ENCODE data around the gene GPR155. TPM values are rescaled to one million over a fixed set of nuclear protein-coding genes. Genes with fewer than 3 reads are reported as not detected.

GPR155 gene
- total RNA-seq, 4 donors from 2014 or later, result 18.0 to 45.9 (median 32.2) TPM

DNA sequence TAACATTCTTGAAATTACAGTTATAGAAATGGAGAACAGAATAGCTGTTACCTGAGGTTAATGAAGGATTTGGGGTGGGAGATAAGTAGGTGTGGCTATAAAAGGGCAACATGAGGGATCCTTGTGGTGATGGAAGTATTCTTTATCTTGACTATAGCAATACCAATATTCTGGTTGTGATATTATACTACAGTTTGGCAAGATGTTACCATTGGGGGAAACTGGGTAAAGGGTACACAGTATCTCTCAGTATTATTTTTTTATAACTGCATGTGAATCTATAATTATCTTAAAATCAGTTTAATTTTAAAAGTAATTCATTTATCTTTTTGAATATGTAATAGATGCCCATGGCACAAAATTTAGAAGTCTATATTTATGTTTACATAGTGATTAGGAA lies 83.2 kb downstream of the GPR155 start:
- ATAC-seq, result no peak
- no peaks in the 10 kb centered on the region for H3K9me3 ChIP-seq
- TF ChIP-seq EP300 (IDR thresholded peaks at IDR 0.05) (no peak), POLR2AphosphoS5 (IDR thresholded peaks at IDR 0.05) (no peak), POLR2A (IDR thresholded peaks at IDR 0.05) (no peak), CTCF (IDR thresholded peaks at IDR 0.05) (no peak)

DNA sequence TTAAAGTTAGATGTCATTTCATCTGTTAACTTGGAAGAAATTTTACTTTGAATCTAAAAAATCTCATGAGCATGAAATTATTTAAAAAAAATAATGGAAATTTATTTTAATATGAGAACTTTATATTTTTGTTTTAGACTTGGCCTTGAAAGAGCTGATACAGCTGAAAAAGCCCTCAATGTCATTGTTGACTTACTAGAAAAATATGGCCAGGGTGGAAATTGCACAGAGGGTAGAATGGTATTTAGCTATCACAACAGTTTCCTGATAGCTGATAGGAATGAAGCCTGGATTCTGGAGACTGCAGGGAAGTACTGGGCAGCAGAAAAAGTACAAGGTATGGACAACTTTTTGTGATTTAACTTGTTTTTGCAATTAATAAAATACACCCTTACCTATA lies 86.0 kb downstream of the GPR155 start:
- H3K4me3 ChIP-seq, result no peak overlapping the region
- no peak for TF ChIP-seq EP300 (IDR thresholded peaks at IDR 0.05)
- no peak for TF ChIP-seq POLR2A (IDR thresholded peaks at IDR 0.05)
- no peak for TF ChIP-seq POLR2AphosphoS5 (IDR thresholded peaks at IDR 0.05)
- TF ChIP-seq CTCF (IDR thresholded peaks at IDR 0.05), result no peak
- ATAC-seq, result no peak
- H3K9me3 ChIP-seq, result no peaks in the 10 kb centered on the region
- peaks cover 0 to 34% of the 10 kb centered on the region in 2 donors for H3K36me3 ChIP-seq
- no peaks in the 10 kb centered on the region for H3K27me3 ChIP-seq
- H3K4me1 ChIP-seq, result peaks cover 0 to 11% (median 6%) of the 10 kb centered on the region in 3 donors
- no peak overlapping the region for H3K27ac ChIP-seq

More for the DNA sequence above, 83.2 kb downstream of the GPR155 start:
- Histone ChIP-seq H3K4me3 (no peak overlapping the region), H3K27me3 (no peaks in the 10 kb centered on the region), H3K36me3 (peaks cover 0 to 34% of the 10 kb centered on the region in 2 donors), H3K27ac (no peak overlapping the region), H3K4me1 (no peaks in the 10 kb centered on the region)

DNA sequence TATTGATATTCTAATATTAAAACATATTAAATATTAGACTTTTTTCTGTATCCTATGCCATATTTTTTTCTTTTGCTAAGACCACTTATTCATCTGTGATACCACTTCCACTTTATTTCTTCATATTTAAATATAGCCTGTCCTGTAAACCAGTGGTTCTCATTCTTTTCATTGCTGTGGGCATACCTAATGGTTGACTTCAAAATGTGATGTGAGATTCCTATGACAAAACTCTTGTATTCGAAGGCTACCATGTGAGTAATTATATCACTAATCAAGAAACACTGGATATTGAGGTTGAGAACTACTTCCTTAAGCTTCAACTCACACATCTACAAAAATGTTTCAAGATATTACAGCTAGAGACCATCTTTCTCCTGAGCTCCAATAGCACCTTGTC lies 87.7 kb downstream of the GPR155 start:
- Histone ChIP-seq H3K27ac (no peak overlapping the region), H3K4me1 (peaks cover 5 to 17% (median 9%) of the 10 kb centered on the region in 3 donors), H3K36me3 (peaks cover 0 to 33% of the 10 kb centered on the region in 2 donors), H3K9me3 (no peaks in the 10 kb centered on the region), H3K4me3 (no peak overlapping the region), H3K27me3 (no peaks in the 10 kb centered on the region)
- ATAC-seq, result no peak
- no peak for TF ChIP-seq EP300 (IDR thresholded peaks at IDR 0.05)
- no peak for TF ChIP-seq POLR2A (IDR thresholded peaks at IDR 0.05)
- no peak for TF ChIP-seq POLR2AphosphoS5 (IDR thresholded peaks at IDR 0.05)
- no peak for TF ChIP-seq CTCF (IDR thresholded peaks at IDR 0.05)
- 92 to 100% methylated on average over 1 of the region's 1 CpG for WGBS, 2 donors (ENCODE audit: low coverage in 1 of 2)

DNA sequence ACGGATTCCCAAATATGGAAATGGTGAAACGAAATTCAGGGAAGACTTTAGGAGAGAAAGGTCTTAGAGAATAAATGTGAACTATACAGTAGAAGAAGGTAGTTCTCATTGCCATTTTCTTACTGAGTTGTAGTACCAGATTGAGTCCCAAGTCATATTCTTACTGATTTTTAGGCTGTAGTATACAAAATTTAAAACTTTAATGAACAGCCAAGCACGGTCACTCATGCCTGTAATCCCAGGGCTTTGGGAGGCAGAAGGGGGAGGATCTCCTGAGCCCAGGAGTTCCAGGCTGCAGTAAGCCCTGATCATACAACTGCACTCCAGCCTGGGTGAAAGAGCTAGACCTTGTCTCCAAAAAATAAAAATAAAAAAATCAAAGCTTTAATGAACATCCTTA lies 89.1 kb downstream of the GPR155 start:
- H3K9me3 ChIP-seq, result no peaks in the 10 kb centered on the region
- no peak overlapping the region for H3K4me3 ChIP-seq
- 68 to 81% methylated on average over 2 to 3 of the region's 3 CpGs for WGBS, 2 donors (ENCODE audit: low coverage in 1 of 2)
- peaks cover 10 to 31% (median 13%) of the 10 kb centered on the region in 3 donors for H3K4me1 ChIP-seq
- TF ChIP-seq CTCF (IDR thresholded peaks at IDR 0.05) (no peak), POLR2A (IDR thresholded peaks at IDR 0.05) (no peak), POLR2AphosphoS5 (IDR thresholded peaks at IDR 0.05) (no peak), EP300 (IDR thresholded peaks at IDR 0.05) (no peak)
- H3K27me3 ChIP-seq, result no peaks in the 10 kb centered on the region
- no peak for ATAC-seq
- H3K36me3 ChIP-seq, result peaks cover 0 to 28% of the 10 kb centered on the region in 2 donors
- no peak overlapping the region for H3K27ac ChIP-seq

DNA sequence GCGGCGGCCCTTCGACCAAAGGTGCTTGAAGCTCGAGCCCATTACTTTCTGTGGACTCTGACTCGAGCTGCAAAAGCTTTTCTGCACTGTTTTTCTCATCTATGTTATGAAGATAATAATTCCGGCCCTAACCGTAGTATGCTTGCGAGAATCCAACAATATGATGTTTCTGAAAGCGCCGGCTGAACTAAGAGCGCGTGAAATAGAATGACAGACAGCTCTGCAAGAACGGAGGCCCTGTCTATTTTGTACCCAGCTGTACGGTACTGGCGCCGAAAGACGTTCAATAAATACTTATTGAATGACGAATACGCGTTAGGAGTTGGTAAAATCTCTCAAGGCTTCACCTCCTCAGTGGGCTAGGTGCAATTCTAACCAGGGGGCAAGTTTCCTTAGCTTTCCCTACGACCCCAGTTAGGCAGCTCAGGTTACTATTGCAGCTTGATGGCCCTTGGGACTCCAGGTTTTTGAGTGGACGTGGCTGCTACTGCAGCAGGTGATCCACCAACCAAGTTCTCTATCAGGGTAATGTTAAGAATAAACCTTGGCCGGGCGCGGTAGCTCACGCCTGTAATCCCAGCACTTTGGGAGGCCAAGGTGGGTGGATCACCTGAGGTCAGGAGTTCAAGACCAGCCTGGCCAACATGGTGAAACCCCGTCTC lies 90.7 kb downstream of the GPR155 start:
- H3K27ac ChIP-seq, result peak overlapping the region; percentile 79 to 86 (median 82)
- no peaks in the 10 kb centered on the region for H3K9me3 ChIP-seq
- no peaks in the 10 kb centered on the region for H3K27me3 ChIP-seq
- peak overlapping the region; percentile 69 to 88 for H3K4me3 ChIP-seq
- no peak for ATAC-seq
- TF ChIP-seq POLR2AphosphoS5 (IDR thresholded peaks at IDR 0.05), result no peak
- TF ChIP-seq POLR2A (IDR thresholded peaks at IDR 0.05), result no peak
- no peak for TF ChIP-seq EP300 (IDR thresholded peaks at IDR 0.05)
- no peak for TF ChIP-seq CTCF (IDR thresholded peaks at IDR 0.05)
- H3K4me1 ChIP-seq, result peaks cover 10 to 39% (median 13%) of the 10 kb centered on the region in 3 donors
- H3K36me3 ChIP-seq, result peaks cover 0 to 29% of the 10 kb centered on the region in 2 donors
- 2 to 7% methylated on average over 9 to 22 of the region's 27 CpGs for WGBS, 2 donors (ENCODE audit: low coverage in 1 of 2)

Measured in gastroesophageal sphincter (tissue), 4 donors.